KOPT-K1 (cell line): ENCODE data around the gene PLIN1.

ENCODE experiments used
- H3K27ac ChIP-seq: fragments of 200-600 bp; sonication (generic); 2 replicates; pipeline ENCODE4 v1.5.1; 2016; ENCODE audit warnings: antibody characterized with exemption, mild to moderate bottlenecking, low read depth, low read length; ENCODE audit not compliant: poor library complexity, severe bottlenecking
- H3K36me3 ChIP-seq: fragments of 200-600 bp; sonication (generic); 2 replicates; pipeline ENCODE4 v1.5.1; 2017; ENCODE audit warnings: antibody characterized with exemption, mild to moderate bottlenecking, low read length, moderate library complexity; ENCODE audit not compliant: insufficient read depth
- H3K9me3 ChIP-seq: fragments of 200-600 bp; sonication (generic); 2 replicates; pipeline ENCODE4 v1.5.1; 2017; ENCODE audit warnings: antibody characterized with exemption, low read length, mild to moderate bottlenecking; ENCODE audit not compliant: insufficient read depth, poor library complexity, severe bottlenecking

The PLIN1 gene

GRCh38 chr15:89649013-89649625 is 30.0 kb downstream of the PLIN1 start:
- Histone ChIP-seq H3K27ac (no peak overlapping the region), H3K36me3 (peaks cover 27% of the 10 kb centered on the region; the same call in 1 of the 2 replicates), H3K9me3 (no peaks in the 10 kb centered on the region)

GRCh38 chr15:89648106-89649012 is 30.8 kb downstream of the PLIN1 start:
- Histone ChIP-seq H3K36me3 (peaks cover 28% of the 10 kb centered on the region), H3K27ac (no peak overlapping the region), H3K9me3 (no peaks in the 10 kb centered on the region)

GRCh38 chr15:89647191-89647851 is 31.8 kb downstream of the PLIN1 start:
- H3K27ac ChIP-seq = no peak overlapping the region

GRCh38 chr15:89646416-89647141 is 32.6 kb downstream of the PLIN1 start:
- Histone ChIP-seq H3K27ac (no peak overlapping the region), H3K36me3 (peaks cover 37% of the 10 kb centered on the region), H3K9me3 (no peaks in the 10 kb centered on the region)

More at GRCh38 chr15:89647191-89647851, 31.8 kb downstream of the PLIN1 start:
- H3K36me3 ChIP-seq = peaks cover 34% of the 10 kb centered on the region
- no peaks in the 10 kb centered on the region for H3K9me3 ChIP-seq

- Histone ChIP-seq H3K9me3 (no peaks in the 10 kb centered on the region), H3K27ac (no peak overlapping the region), H3K36me3 (peaks cover 45% of the 10 kb centered on the region)
These were observed 33.5 kb downstream of the PLIN1 start for GRCh38 chr15:89645680-89646079.

- Histone ChIP-seq H3K9me3 (no peaks in the 10 kb centered on the region), H3K36me3 (peaks cover 39% of the 10 kb centered on the region), H3K27ac (no peak overlapping the region)
These were observed 37.1 kb downstream of the PLIN1 start for GRCh38 chr15:89642106-89642505.

GRCh38 chr15:89641053-89641452 is 38.1 kb downstream of the PLIN1 start:
- Histone ChIP-seq H3K36me3 (peaks cover 39% of the 10 kb centered on the region), H3K27ac (no peak overlapping the region), H3K9me3 (no peaks in the 10 kb centered on the region)

GRCh38 chr15:89640245-89640644 is 38.9 kb downstream of the PLIN1 start:
- peaks cover 35% of the 10 kb centered on the region for H3K36me3 ChIP-seq
- no peak overlapping the region for H3K27ac ChIP-seq
- H3K9me3 ChIP-seq = no peaks in the 10 kb centered on the region

- Histone ChIP-seq H3K36me3 (peaks cover 52% of the 10 kb centered on the region), H3K27ac (no peak overlapping the region), H3K9me3 (peaks cover 8% of the 10 kb centered on the region)
These were observed 45.6 kb downstream of the PLIN1 start for GRCh38 chr15:89633585-89633984.

GRCh38 chr15:89632563-89633430 is 46.4 kb downstream of the PLIN1 start:
- H3K9me3 ChIP-seq = peaks cover 8% of the 10 kb centered on the region

GRCh38 chr15:89631902-89632264 is 47.3 kb downstream of the PLIN1 start:
- Histone ChIP-seq H3K27ac (no peak overlapping the region), H3K36me3 (peaks cover 69% of the 10 kb centered on the region), H3K9me3 (peaks cover 8% of the 10 kb centered on the region)

More at GRCh38 chr15:89632563-89633430, 46.4 kb downstream of the PLIN1 start:
- H3K27ac ChIP-seq = no peak overlapping the region
- peaks cover 60% of the 10 kb centered on the region for H3K36me3 ChIP-seq

GRCh38 chr15:89630974-89631901 is 47.9 kb downstream of the PLIN1 start:
- Histone ChIP-seq H3K27ac (no peak overlapping the region), H3K9me3 (peaks cover 8% of the 10 kb centered on the region), H3K36me3 (peaks cover 75% of the 10 kb centered on the region)

GRCh38 chr15:89630260-89630659 is 48.9 kb downstream of the PLIN1 start:
- H3K9me3 ChIP-seq = peaks cover 8% of the 10 kb centered on the region
- H3K36me3 ChIP-seq = peaks cover 85% of the 10 kb centered on the region
- H3K27ac ChIP-seq = no peak overlapping the region
